Stomach smooth muscle (tissue), 2 donors: ENCODE data around the gene SPHKAP.

Experiments used
- H3K27ac ChIP-seq: one replicate; pipeline ENCODE4 v1.7.0; 2013; ENCODE audit warnings: mild to moderate bottlenecking, low read length, inconsistent platforms
- H3K27me3 ChIP-seq, 2 donors: one replicate each; pipeline ENCODE4 v1.7.0; 2013; ENCODE audit warnings: low read length in 2 of 2; ENCODE audit not compliant: insufficient read depth in 2 of 2, control insufficient read depth in 1 of 2
- H3K36me3 ChIP-seq, 2 donors: one replicate each; pipeline ENCODE4 v1.7.0; 2013; ENCODE audit warnings: low read length in 2 of 2; ENCODE audit not compliant: control insufficient read depth in 2 of 2, insufficient read depth in 2 of 2
- H3K4me1 ChIP-seq: one replicate; pipeline ENCODE4 v1.7.0; 2013; ENCODE audit warnings: low read length; ENCODE audit not compliant: control insufficient read depth, insufficient read depth
- H3K4me3 ChIP-seq, 2 donors: one replicate each; pipeline ENCODE4 v1.7.0; 2013; ENCODE audit warnings: low read length in 2 of 2
- H3K9ac ChIP-seq, 2 donors: one replicate each; pipeline ENCODE4 v1.7.0; 2013; ENCODE audit warnings: low read length in 2 of 2, mild to moderate bottlenecking in 1 of 2
- H3K9me3 ChIP-seq, 2 donors: one replicate each; pipeline ENCODE4 v1.7.0; 2013; ENCODE audit warnings: low read length in 2 of 2; ENCODE audit not compliant: control insufficient read depth in 2 of 2
- donor health status: healthy.
- donor health status: Pancreatic carcinoma.

Gene SPHKAP

DNA sequence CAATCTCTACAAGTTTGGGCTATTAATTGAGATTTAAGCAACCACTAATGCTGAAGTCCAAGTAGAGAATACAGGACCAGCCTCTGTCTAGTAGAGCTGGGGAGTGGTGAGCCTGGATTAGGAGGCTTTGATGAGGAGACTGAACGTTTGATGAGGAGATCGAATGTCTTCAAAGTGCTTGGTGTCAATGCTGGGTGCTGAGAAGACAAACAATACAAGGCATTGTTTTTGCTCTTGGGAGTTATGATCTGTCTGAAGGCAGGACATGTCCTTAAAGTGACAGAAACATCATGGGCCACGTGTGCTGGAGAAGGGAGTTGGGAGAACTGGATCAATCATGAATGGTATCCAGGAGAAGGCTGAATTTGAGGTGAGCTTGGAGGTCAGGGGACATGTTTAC lies 143.6 kb downstream of the SPHKAP start:
- H3K9ac ChIP-seq: no peak overlapping the region

DNA sequence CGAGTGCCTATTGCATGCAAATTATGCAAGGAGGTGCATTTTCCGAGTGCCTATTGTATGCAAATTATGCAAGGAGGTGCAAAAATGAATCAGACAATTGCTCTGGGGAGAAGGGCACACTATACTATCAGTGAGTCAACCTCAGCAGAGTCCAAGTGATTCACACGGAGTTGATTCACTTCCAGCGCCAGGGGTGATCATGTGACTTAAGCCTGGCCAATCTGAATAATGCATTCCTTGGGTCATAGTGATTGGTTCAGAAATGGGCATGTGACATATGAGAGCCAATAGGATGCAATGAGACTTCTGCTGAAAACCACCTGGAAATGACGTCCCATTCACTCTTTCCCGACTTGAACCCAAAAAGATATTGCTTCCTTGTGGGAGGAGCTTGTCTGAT lies 157.9 kb downstream of the SPHKAP start:
- Histone ChIP-seq H3K4me3 (no peak overlapping the region), H3K27ac (no peak overlapping the region), H3K27me3 (no peaks in the 10 kb centered on the region), H3K36me3 (no peaks in the 10 kb centered on the region), H3K4me1 (no peaks in the 10 kb centered on the region), H3K9me3 (peaks cover 3 to 4% of the 10 kb centered on the region in 2 donors), H3K9ac (no peak overlapping the region)

More for the DNA sequence above, 143.6 kb downstream of the SPHKAP start:
- no peaks in the 10 kb centered on the region for H3K4me1 ChIP-seq
- peaks cover 0 to 2% of the 10 kb centered on the region in 2 donors for H3K9me3 ChIP-seq
- no peaks in the 10 kb centered on the region for H3K27me3 ChIP-seq
- H3K27ac ChIP-seq: no peak overlapping the region
- H3K4me3 ChIP-seq: no peak overlapping the region
- no peaks in the 10 kb centered on the region for H3K36me3 ChIP-seq

DNA sequence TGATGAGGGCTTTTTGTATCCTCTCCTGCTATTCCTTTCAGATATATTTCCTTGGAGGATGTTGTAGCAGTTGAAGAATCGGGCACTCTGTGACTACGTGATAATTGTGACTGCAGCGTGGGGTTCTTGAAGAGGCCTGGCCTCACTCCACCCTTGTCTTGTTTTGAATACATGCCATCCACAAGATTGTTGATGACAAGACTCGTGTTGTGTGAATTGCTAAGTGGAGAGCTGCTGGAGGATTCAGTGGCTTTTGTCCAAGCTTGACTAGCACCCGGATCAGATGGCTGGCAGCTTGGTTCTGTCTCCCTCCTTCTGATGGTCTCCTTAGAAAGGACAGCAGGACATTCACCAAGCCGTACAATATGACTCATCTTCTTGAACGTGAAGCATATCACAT lies 163.2 kb downstream of the SPHKAP start:
- H3K9me3 ChIP-seq: peaks cover 3 to 4% of the 10 kb centered on the region in 2 donors
- no peaks in the 10 kb centered on the region for H3K36me3 ChIP-seq
- no peaks in the 10 kb centered on the region for H3K4me1 ChIP-seq
- no peak overlapping the region for H3K9ac ChIP-seq
- H3K27me3 ChIP-seq: no peaks in the 10 kb centered on the region
- no peak overlapping the region for H3K4me3 ChIP-seq
- H3K27ac ChIP-seq: no peak overlapping the region

DNA sequence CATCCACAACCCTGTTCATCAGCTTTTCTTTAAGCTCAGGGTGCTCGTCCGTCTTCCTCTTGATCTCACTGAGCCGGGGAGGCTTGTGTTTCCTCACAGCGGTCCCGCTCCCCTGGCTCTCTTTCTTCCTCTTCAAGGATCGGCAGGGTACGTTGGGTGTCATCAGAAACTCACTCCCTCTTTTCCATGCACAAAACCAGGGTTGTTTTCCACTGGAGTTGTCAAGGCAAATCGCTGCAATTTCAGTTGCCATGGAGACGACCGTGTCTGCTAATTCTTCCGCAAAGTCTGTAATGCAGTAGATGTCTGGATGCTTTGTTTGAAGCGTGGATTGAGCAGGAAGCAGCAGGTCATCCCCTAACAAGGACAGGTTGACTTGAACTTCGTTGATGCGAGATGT lies 163.7 kb downstream of the SPHKAP start:
- Histone ChIP-seq H3K4me3 (no peak overlapping the region), H3K9me3 (peaks cover 3 to 4% of the 10 kb centered on the region in 2 donors), H3K4me1 (no peaks in the 10 kb centered on the region), H3K27ac (no peak overlapping the region), H3K27me3 (no peaks in the 10 kb centered on the region), H3K36me3 (no peaks in the 10 kb centered on the region), H3K9ac (no peak overlapping the region)

DNA sequence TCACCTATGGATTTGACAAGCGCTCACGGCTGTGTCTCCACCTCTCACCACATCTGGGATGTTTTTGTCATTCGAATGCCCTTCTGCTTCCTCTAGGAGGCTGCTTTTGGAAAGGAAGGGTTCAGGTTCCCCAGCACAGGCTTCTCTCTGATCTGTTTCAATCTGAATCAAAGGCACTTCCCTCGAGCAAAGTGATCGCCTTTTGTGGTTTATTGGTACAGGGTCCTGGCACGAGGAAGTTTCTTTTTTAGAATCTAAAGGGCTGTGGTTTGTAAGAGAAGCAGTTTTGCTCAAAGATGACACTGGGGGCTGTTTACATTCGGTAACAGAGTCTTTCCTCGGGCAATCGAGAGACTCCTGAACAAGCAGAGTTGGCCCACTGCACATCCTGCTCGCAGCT lies 165.1 kb downstream of the SPHKAP start:
- no peaks in the 10 kb centered on the region for H3K4me1 ChIP-seq
- H3K9me3 ChIP-seq: peaks cover 0 to 4% of the 10 kb centered on the region in 2 donors
- no peaks in the 10 kb centered on the region for H3K36me3 ChIP-seq
- H3K27ac ChIP-seq: no peak overlapping the region
- no peak overlapping the region for H3K4me3 ChIP-seq
- H3K27me3 ChIP-seq: no peaks in the 10 kb centered on the region
- no peak overlapping the region for H3K9ac ChIP-seq

DNA sequence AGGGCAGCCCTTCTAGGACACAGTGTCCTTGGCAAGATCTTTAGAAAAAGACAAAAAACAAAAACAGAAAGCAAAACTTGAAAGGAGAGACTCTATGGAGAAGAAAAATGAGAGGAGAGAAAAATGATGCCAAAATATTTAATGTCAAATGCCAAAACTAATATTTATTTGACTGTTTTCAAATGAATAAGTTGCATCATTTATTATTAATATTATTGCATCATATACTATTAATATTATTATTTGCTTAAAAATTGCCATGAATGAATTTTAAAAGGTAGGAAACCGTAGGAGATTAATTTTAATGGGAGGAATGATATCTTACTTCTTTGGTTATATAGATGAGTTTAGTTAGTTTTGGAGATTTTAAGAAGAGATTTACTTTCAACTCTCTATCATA lies 165.7 kb downstream of the SPHKAP start:
- no peak overlapping the region for H3K9ac ChIP-seq
- H3K36me3 ChIP-seq: no peaks in the 10 kb centered on the region
- H3K4me3 ChIP-seq: no peak overlapping the region
- no peak overlapping the region for H3K27ac ChIP-seq
- peaks cover 0 to 4% of the 10 kb centered on the region in 2 donors for H3K9me3 ChIP-seq
- H3K4me1 ChIP-seq: no peaks in the 10 kb centered on the region
- no peaks in the 10 kb centered on the region for H3K27me3 ChIP-seq

DNA sequence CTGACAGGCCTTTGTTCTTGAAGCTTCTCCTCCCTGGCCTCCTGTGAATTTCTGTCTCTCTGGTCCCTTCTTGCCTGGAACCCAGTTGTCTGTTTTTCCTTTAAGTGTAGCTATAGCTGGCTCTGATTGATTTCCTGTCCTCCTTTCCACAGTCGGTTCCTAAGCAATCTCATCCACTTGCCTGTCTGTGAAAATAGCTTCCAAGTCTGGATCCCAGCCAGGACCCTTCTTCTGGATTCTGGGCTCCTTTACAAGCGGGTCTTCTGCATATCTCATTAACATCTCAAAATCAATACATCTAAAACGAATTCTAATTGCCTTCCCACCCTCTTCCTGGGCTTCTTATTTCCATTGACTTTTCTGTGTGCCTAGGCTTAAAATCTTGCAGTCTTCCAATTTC lies 185.1 kb downstream of the SPHKAP start:
- no peaks in the 10 kb centered on the region for H3K4me1 ChIP-seq
- no peak overlapping the region for H3K9ac ChIP-seq
- no peak overlapping the region for H3K4me3 ChIP-seq

DNA sequence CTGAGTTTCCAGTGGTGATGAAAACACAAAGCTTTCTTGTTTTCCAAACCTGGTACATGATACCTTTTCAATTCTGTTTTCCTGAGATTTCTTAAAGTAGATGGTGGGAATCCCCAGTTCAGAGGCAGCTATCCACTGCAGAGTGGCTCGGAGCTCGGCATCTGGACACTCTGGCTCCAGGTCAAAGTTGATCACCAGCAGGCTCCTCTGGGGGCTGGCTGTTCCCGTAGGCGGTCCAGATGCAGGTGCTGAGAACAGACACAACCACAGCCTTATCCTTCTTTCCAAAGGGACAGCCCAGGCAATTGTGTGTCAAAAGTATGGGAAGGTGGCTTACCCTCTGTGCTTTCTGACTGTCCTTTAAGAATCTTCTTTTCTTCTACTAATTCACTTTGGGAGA lies 190.6 kb downstream of the SPHKAP start:
- H3K27ac ChIP-seq: no peak overlapping the region
- no peak overlapping the region for H3K9ac ChIP-seq
- no peak overlapping the region for H3K4me3 ChIP-seq
- no peaks in the 10 kb centered on the region for H3K9me3 ChIP-seq
- H3K4me1 ChIP-seq: no peaks in the 10 kb centered on the region
- no peaks in the 10 kb centered on the region for H3K36me3 ChIP-seq
- no peaks in the 10 kb centered on the region for H3K27me3 ChIP-seq

More for the DNA sequence above, 185.1 kb downstream of the SPHKAP start:
- Histone ChIP-seq H3K9me3 (no peaks in the 10 kb centered on the region), H3K27ac (no peak overlapping the region), H3K27me3 (no peaks in the 10 kb centered on the region), H3K36me3 (no peaks in the 10 kb centered on the region)

DNA sequence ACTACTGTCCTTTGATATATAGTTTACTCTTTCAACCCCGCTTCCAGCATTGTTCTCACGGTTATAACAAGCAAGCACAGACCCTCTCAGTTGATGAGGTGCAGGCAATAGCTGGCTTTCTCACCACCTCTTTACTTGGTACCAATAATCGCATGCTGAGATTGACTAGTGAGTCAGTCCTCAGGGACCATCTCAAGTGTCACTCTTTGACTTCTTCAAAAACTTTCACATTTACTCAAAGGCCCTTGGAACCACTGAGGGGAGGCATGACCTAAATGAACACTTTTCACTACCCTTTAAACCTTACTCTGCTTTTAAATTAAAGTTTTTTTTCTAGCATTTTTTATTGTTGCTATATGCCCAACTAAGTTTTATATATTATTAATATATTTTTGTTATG lies 208.2 kb downstream of the SPHKAP start:
- H3K27ac ChIP-seq: no peak overlapping the region
- no peaks in the 10 kb centered on the region for H3K27me3 ChIP-seq
- H3K9me3 ChIP-seq: no peaks in the 10 kb centered on the region
- H3K4me3 ChIP-seq: no peak overlapping the region
- no peaks in the 10 kb centered on the region for H3K4me1 ChIP-seq
- H3K9ac ChIP-seq: no peak overlapping the region
- H3K36me3 ChIP-seq: no peaks in the 10 kb centered on the region

DNA sequence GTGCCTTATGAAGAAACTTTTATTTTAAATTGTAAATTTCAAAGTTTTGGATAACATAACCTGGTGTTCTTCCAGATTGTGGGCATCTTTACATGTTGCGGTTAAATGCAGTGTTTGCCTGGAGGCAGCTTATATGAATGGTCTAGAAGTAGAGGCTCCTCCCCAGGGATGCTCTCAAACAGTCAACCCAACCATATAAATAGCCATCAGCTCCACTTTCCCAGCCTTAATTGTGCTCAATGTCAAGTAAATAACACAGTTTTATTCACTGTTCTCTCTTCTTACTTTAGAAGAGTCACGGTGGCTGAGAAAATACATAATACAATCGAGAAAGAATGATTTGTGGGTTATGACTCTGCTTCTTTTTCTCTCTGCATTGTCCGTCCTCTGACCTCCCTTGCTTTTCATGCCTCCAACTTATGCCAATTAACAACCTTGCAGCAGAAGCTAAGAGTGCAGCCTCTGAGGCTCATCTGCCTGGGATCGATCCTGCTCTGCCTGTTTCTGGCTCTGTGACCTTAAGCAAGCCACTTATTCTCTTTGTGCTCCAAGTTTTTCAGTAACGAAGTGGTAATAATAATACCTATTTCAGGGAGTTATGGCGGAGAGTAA lies 209.8 kb downstream of the SPHKAP start:
- Histone ChIP-seq H3K9me3 (no peaks in the 10 kb centered on the region), H3K27ac (no peak overlapping the region), H3K9ac (no peak overlapping the region), H3K27me3 (no peaks in the 10 kb centered on the region), H3K4me1 (no peaks in the 10 kb centered on the region), H3K4me3 (no peak overlapping the region), H3K36me3 (no peaks in the 10 kb centered on the region)

DNA sequence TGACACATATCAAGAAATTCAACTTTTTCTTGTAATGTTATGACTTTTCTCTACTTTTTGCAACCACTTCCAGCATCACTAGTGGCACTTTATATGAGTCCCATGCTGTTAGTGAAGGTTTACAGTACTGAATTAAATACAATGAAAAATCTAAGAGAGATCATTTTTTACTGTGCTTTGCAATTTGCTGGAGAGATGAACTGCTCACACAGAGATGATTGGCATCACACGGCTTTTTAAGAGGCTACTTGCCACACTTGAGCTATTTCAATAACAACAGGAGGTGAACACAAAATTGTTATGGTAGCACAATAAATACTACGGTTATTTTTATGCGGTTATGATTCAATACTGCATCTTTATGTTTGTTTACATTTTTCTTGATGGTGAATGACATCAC lies 221.2 kb downstream of the SPHKAP start:
- Histone ChIP-seq H3K36me3 (no peaks in the 10 kb centered on the region), H3K27me3 (no peaks in the 10 kb centered on the region), H3K9me3 (peaks cover 0 to 7% of the 10 kb centered on the region in 2 donors), H3K4me1 (no peaks in the 10 kb centered on the region), H3K9ac (no peak overlapping the region), H3K27ac (no peak overlapping the region), H3K4me3 (no peak overlapping the region)
